ENCODE results near the gene NOC2L.
"Not testable (repeated sequence)": the region's sequence is repeated elsewhere in the genome, so short reads cannot be mapped to it uniquely, and the experiment has no call there.

NOC2L gene

GRCh38 chr1:897951-898350 lies 61.1 kb downstream of the NOC2L start:
- DNase-seq, result not testable (repeated sequence)

GRCh38 chr1:897226-897625 lies 61.8 kb downstream of the NOC2L start:
- DNase-seq, result no peak
